ENCODE data around the gene MACROD1. TPM values are rescaled to one million over a fixed set of nuclear protein-coding genes. Genes with fewer than 3 reads are reported as not detected.

Gene MACROD1
- total and polyA plus RNA-seq, 10 of the 15 experiments (the other 5 are each of a cell fraction or from before 2014, with no cell fraction given), result 1.2 to 22.7 (median 11.3) TPM; not detected in 1

DNA sequence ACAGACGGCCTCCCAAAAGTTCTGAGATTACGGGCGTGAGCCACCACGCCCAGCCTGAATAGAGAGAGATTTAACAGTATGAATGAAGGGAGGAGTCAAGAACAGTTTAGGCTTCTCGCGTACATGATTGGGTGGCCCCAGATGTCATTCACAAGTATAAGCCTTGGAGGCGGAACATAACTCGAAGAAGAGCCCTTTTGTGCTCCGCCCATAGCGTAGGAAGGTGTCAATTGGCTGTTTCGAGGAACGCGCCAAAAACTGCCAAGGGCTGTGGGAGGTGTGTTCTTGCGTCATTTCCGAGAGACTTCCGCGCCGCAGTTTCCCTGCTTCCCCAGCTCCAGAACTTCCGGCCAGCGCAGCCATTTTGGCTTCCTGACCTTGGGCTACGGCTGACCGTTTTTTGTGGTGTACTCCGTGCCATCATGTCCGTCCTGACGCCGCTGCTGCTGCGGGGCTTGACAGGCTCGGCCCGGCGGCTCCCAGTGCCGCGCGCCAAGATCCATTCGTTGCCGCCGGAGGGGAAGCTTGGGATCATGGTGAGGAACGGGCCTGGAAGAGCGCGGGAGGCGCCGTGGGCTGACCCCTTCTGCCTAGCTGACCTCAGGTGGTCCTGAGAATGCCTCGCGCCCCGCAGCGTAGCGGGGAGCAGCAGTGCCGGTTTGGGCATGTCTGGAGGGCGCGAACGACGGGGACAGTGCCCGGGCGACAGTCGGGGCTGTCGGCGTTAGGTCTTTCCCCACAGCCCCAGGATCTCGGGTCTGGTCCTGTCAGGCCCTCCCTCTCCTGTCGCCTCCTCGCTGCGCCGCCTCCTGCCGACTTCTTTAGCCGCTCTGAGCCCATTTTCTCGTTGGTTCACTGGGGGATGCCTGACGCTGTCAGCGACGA lies 191.4 kb downstream of the MACROD1 start, which contains the start of gene COX8A (continued):
- TF ChIP-seq CBX5 (IDR thresholded peaks at IDR 0.05; ENCODE audit: low read depth) (no peak), TCF7 (IDR thresholded peaks at IDR 0.05; ENCODE audit: borderline replicate concordance) (no peak), CBX3 (IDR thresholded peaks at IDR 0.05; ENCODE audit: borderline replicate concordance, low read depth) (no peak), NFIC (IDR thresholded peaks at IDR 0.05; ENCODE audit: low read depth, low read length) (no peak), KDM1A (IDR thresholded peaks at IDR 0.05; ENCODE audit: borderline replicate concordance) (no peak), SP1 (IDR thresholded peaks at IDR 0.05; ENCODE audit: low read depth, low read length) (peak; percentile 90), ATF7 (IDR thresholded peaks at IDR 0.05; ENCODE audit: low read depth) (peak; percentile 75), NBN (IDR thresholded peaks at IDR 0.05) (0 out of 2 replicates have a peak, but pooled peaks have one; percentile 71), RFX5 (IDR thresholded peaks at IDR 0.05; ENCODE audit: low read depth, low read length) (0 out of 2 replicates have a peak, but pooled peaks have one; percentile 56), NR2C1 (IDR thresholded peaks at IDR 0.05) (peak; percentile 56; the same call in 1 of the 2 replicates), TARDBP (IDR thresholded peaks at IDR 0.05; ENCODE audit: borderline replicate concordance) (no peak), NFYB (IDR thresholded peaks at IDR 0.05; ENCODE audit: insufficient read depth, low read depth, low read length) (peak; percentile 90), FOXK2 (IDR thresholded peaks at IDR 0.05) (no peak), CREM (IDR thresholded peaks at IDR 0.05; ENCODE audit: low read depth) (peak; percentile 96), ESRRA (IDR thresholded peaks at IDR 0.05; ENCODE audit: low read length) (no peak; the same call in 1 of the 2 replicates), JUND (IDR thresholded peaks at IDR 0.05; ENCODE audit: low read depth, low read length) (no peak), NR2F1 (conservative IDR thresholded peaks at IDR 0.05) (peak; percentile 93), RB1 (IDR thresholded peaks at IDR 0.05; ENCODE audit: borderline replicate concordance) (peak; percentile 90; the same call in 1 of the 2 replicates), RAD51 (IDR thresholded peaks at IDR 0.05) (no peak), CHD2 (IDR thresholded peaks at IDR 0.05; ENCODE audit: borderline replicate concordance, low read depth, low read length) (peak; percentile 85)
- TF ChIP-seq, protein P1, sequence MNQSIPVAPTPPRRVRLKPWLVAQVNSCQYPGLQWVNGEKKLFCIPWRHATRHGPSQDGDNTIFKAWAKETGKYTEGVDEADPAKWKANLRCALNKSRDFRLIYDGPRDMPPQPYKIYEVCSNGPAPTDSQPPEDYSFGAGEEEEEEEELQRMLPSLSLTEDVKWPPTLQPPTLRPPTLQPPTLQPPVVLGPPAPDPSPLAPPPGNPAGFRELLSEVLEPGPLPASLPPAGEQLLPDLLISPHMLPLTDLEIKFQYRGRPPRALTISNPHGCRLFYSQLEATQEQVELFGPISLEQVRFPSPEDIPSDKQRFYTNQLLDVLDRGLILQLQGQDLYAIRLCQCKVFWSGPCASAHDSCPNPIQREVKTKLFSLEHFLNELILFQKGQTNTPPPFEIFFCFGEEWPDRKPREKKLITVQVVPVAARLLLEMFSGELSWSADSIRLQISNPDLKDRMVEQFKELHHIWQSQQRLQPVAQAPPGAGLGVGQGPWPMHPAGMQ (IDR thresholded peaks at IDR 0.05; ENCODE audit: borderline replicate concordance), result no peak
- TF ChIP-seq, protein P2, sequence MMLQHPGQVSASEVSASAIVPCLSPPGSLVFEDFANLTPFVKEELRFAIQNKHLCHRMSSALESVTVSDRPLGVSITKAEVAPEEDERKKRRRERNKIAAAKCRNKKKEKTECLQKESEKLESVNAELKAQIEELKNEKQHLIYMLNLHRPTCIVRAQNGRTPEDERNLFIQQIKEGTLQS (IDR thresholded peaks at IDR 0.05; ENCODE audit: borderline replicate concordance, extremely low read depth, low read depth, low read length), result no peak
- TF ChIP-seq, protein P3, sequence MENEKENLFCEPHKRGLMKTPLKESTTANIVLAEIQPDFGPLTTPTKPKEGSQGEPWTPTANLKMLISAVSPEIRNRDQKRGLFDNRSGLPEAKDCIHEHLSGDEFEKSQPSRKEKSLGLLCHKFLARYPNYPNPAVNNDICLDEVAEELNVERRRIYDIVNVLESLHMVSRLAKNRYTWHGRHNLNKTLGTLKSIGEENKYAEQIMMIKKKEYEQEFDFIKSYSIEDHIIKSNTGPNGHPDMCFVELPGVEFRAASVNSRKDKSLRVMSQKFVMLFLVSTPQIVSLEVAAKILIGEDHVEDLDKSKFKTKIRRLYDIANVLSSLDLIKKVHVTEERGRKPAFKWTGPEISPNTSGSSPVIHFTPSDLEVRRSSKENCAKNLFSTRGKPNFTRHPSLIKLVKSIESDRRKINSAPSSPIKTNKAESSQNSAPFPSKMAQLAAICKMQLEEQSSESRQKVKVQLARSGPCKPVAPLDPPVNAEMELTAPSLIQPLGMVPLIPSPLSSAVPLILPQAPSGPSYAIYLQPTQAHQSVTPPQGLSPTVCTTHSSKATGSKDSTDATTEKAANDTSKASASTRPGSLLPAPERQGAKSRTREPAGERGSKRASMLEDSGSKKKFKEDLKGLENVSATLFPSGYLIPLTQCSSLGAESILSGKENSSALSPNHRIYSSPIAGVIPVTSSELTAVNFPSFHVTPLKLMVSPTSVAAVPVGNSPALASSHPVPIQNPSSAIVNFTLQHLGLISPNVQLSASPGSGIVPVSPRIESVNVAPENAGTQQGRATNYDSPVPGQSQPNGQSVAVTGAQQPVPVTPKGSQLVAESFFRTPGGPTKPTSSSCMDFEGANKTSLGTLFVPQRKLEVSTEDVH (IDR thresholded peaks at IDR 0.05; ENCODE audit: low read depth, partially characterized antibody), result peak; percentile 98
- TF ChIP-seq, protein P4, sequence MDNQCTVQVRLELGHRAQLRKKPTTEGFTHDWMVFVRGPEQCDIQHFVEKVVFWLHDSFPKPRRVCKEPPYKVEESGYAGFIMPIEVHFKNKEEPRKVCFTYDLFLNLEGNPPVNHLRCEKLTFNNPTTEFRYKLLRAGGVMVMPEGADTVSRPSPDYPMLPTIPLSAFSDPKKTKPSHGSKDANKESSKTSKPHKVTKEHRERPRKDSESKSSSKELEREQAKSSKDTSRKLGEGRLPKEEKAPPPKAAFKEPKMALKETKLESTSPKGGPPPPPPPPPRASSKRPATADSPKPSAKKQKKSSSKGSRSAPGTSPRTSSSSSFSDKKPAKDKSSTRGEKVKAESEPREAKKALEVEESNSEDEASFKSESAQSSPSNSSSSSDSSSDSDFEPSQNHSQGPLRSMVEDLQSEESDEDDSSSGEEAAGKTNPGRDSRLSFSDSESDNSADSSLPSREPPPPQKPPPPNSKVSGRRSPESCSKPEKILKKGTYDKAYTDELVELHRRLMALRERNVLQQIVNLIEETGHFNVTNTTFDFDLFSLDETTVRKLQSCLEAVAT (IDR thresholded peaks at IDR 0.05), result peak; percentile 44; the same call in 1 of the 2 replicates

Data from GM12878 (cell line).